GM21717 (cell line): ENCODE measurements around the gene TNN.

Source experiments
- ATAC-seq: cut with Tn5 transposase; IDR thresholded peaks from one replicate; pipeline ENCODE4 v1.9.1; 2021; ENCODE audit warnings: mild to moderate bottlenecking, moderate library complexity; ENCODE audit not compliant: unreplicated experiment

The TNN gene

DNA sequence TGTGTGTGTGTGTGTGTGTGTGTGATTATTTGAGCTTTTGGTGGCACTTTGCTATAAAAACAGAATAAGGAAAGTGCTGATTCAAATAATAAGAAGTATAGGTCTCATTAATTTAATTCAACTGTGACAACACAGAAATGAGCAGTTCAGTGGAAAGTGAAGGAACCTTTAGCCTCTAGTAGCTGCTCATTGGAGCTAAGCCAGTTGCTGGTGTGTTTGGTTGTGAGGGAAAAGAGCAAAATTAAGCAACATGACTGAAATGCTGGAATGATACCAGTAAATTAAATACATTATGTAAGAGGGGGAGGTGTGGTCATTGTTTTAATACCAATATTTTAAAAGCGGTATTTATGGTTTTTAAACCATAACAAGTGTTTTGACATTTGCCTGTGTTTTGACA lies 69.7 kb downstream of the TNN start:
- no peak for ATAC-seq

DNA sequence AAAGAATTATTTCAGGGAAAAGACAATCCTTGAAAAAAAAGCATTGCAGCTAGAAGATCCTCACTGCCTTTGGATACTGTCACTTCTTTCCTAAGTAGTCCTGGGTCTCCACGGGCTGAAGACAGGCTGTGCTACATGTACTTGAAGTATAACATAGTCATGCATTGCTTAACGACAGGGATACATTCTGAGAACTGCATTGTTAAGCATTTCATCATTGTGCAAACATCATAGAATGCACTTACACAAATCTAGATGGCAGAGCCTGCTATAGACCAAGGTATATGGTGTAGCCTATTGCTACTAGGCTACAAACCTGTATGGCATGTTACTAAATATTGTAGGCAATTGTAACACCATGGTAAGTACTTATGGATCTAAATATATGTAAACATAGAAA lies 70.9 kb downstream of the TNN start:
- ATAC-seq, result no peak

GRCh38 chr1:175145899-175146528 lies 78.4 kb downstream of the TNN start:
- no peak for ATAC-seq

- ATAC-seq, result no peak
Observed at GRCh38 chr1:175146529-175147213, 79.0 kb downstream of the TNN start.

DNA sequence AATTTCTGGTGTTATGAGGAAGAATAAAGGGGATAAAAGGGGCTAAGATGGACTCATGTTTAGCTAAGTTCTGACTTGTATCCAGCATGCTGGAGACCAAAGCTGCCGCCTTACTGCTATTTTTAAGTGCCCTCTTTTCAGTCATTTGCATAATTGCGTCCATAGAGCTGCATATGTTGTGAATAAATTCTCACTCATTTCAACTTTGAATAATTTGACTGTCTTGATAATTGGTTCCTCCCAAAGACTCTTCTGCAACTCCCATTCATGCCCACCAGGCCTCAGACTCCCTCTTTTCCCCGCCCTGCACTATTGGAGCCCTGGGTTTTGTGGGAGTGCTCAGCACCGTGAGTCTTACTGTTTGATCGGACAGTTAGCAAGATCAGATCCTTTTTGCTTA lies 79.9 kb downstream of the TNN start:
- ATAC-seq, result no peak

GRCh38 chr1:175148068-175148467 lies 80.4 kb downstream of the TNN start:
- no peak for ATAC-seq

- no peak for ATAC-seq
Observed at GRCh38 chr1:175150596-175151319, 83.1 kb downstream of the TNN start.

GRCh38 chr1:175152006-175152652 lies 84.5 kb downstream of the TNN start:
- ATAC-seq, result peak; percentile 55

DNA sequence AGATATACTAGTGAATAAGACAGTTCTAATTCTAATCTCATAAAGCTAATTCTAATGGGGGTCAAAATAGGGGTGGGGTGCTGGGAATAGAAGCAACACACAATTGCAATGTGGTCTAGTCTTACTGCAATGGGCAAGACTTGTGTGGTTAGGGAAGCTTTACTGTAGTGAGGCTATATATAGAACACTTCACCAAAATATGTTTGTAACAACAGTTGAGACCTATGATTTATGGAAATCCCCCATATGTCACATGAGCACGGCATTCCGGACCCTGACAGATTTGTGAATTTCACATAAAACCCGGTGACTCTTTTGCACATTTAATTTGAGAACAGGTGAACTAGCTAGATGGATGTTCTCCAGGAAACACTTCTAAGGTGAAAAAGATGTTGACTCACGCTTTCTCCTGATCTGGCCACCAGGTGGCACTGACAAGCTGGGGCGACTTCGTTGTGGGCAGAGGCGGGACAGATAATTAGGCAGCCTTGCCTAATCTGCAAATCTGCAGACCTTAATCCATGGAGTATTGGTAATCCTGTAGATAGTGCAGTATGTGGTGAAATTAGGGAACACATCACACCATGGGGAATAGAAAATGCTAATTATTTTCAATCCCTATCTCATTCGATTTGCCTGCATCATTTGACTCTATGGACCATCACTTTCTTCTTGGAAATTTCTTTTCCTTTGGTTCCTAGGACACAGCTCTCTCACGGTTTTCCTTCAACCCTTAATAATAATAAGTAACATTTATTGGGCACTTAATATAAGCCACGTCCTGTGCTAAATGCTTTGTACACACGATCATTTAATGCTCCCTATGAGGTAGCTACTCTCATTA lies 87.2 kb downstream of the TNN start:
- no peak for ATAC-seq

GRCh38 chr1:175155473-175155856 lies 87.8 kb downstream of the TNN start:
- ATAC-seq, result no peak

DNA sequence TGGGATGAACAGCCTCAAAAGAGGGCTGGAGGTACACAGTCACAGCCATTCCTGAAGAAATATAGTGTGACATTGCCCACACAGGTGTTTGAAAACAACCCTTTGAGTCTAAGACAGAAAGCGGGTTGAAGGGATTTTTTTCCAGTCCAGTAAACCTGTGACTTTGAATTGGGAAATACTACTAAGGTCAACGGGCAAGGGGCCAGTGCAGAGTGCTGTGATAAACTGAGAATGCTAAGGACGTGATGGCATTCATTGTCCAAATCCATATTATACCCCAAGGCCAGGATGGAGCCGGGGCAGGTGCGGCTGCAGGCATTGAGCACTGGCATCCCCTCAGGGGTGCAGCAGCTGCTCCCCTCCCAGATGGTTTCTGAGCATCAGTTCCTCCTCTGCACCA lies 88.3 kb downstream of the TNN start:
- no peak for ATAC-seq

DNA sequence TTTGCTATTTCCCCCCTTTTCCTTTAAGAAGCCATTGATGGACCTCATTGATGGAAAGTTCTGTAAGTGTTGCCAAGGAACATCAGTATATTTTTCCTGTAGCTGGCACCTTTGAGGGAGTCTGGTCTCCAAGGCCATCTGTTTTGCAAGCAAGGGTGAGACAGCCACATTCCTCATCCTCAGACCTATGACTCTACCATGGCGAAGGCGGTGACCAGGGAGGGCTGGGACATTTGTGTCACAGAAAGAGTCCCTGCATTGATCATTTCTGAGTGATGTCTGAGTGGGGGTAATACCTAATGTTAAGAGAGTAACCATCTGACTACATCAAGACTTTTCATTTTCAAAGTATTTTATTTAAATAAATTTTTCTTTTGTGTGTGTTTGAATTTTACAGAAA lies 89.6 kb downstream of the TNN start:
- no peak for ATAC-seq

GRCh38 chr1:175158170-175158591 lies 90.5 kb downstream of the TNN start:
- no peak for ATAC-seq

DNA sequence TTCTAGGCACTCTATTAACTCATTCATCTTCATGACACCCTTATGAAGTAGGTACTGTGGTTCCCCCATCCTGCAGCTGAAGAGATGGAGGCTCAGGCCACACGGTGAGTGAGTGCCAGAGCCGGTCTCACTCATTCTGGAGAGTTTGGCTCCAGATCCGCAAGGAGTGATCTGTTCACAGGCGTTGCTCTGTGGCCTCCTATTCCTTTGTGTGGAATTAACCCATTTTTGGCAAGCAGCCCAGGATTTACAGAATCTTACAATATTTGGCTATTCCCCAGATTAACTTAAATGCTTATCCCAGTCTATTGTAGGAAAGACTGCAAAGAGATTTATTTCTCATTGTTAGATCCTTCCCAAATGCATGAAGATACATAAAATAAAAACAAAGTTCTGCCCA lies 95.3 kb downstream of the TNN start:
- ATAC-seq, result no peak

DNA sequence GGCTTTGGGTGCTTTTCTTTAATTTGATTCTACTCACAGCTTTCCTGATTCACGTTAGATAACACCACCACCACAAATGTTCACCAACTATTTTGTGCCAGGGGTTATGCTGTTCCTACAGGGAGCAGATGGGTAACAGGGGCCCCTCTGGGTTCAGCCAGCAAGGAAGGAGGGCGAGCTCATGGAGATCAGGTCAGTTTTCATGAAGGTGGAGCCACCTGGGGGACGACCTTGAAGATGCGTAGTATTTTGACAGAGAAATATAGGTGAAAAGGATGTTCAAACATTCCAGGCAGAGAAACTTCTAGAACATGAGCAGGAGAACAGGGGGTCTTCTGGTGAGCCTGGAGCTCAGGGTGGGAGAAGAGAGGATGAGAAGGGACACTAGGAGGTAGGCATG lies 96.1 kb downstream of the TNN start:
- no peak for ATAC-seq

- ATAC-seq, result no peak
Observed at GRCh38 chr1:175164751-175165150, 97.1 kb downstream of the TNN start.

DNA sequence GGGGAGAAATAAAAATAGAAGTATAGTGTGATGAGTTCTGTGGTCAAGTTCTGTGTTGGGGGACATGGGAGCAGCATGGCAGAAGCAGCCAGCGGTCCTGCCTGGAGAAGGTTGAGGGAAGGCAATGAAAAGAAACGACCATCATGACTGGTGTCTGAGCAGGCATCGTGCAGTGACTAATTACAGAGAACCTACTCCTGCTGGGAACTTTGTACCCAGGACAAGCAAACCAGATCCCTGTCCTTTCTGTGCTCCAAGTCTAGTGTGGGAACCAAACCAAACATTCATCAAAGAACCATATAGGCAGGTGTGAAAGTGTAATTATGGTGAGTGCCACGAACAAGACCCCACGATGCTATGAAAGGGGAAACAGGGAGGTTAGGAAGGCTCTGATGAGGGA lies 99.1 kb downstream of the TNN start:
- no peak for ATAC-seq

- ATAC-seq, result no peak
Observed at GRCh38 chr1:175167861-175168260, 100.2 kb downstream of the TNN start.

DNA sequence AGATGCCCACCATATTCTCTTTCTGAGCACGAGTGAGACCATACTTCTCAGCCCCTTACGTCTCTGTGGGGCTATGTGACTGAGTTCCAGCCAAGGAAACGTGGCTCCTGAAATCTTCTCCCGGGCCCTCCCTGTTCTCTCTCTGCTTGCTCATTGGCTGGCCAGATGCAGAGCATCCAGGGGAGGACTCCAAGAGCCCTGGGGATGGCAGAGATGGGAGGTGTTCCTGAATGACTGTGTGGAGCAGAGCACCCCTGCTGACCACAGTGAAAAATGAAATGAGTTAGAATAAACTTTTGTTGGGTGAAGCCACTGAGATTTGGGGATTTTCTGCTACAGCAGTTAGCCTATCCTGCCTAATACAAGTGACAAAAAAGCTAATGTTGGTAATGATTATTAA lies 101.1 kb downstream of the TNN start:
- no peak for ATAC-seq

GRCh38 chr1:175169286-175170018 lies 101.8 kb downstream of the TNN start:
- no peak for ATAC-seq
